GM12878 (cell line): ENCODE data around the gene TMEM127.
"Not testable (repeated sequence)": the region's sequence is repeated elsewhere in the genome, so short reads cannot be mapped to it uniquely, and the experiment has no call there.

Experiments
- CREB1 ChIP-seq: IDR thresholded peaks from 2 replicates; pipeline ENCODE4 v1.6.1; 2012; ENCODE audit warnings: low read depth, mild to moderate bottlenecking, inconsistent platforms
- POLR2A ChIP-seq: IDR thresholded peaks from 2 replicates; pipeline ENCODE4 v1.6.1; 2011; ENCODE audit warnings: low read depth, mild to moderate bottlenecking, low read length
- SUZ12 ChIP-seq: fragments of 200-600 bp; sonication (generic); IDR thresholded peaks from one replicate; pipeline ENCODE4 v1.6.1; 2018; ENCODE audit warnings: antibody characterized with exemption, mild to moderate bottlenecking; ENCODE audit not compliant: unreplicated experiment
- ZNF24 ChIP-seq: fragments of 450-650 bp; IDR thresholded peaks from 2 replicates; pipeline ENCODE4 v1.6.1; 2017; ENCODE audit warnings: antibody characterized with exemption, mild to moderate bottlenecking
- TF ChIP-seq, protein P1 (sequence below), 3 experiments: IDR thresholded peaks in 2 of 3; conservative IDR thresholded peaks in 1 of 3; 2 replicates each; pipeline ENCODE4 v1.5.1; 2011; ENCODE audit warnings: low read depth in 3 of 3, low read length in 3 of 3, mild to moderate bottlenecking in 3 of 3, control low read depth in 2 of 3, moderate library complexity in 2 of 3, inconsistent platforms in 1 of 3, mixed read lengths in 1 of 3; ENCODE audit not compliant: control insufficient read depth in 2 of 3, insufficient read depth in 1 of 3; ENCODE audit errors: extremely low read depth in 1 of 3
- TF ChIP-seq, protein P2 (sequence below): IDR thresholded peaks from 2 replicates; pipeline ENCODE4 v1.6.1; 2011; ENCODE audit warnings: low read depth, mild to moderate bottlenecking, low read length, moderate library complexity, borderline replicate concordance; ENCODE audit errors: extremely low read depth

DNA sequence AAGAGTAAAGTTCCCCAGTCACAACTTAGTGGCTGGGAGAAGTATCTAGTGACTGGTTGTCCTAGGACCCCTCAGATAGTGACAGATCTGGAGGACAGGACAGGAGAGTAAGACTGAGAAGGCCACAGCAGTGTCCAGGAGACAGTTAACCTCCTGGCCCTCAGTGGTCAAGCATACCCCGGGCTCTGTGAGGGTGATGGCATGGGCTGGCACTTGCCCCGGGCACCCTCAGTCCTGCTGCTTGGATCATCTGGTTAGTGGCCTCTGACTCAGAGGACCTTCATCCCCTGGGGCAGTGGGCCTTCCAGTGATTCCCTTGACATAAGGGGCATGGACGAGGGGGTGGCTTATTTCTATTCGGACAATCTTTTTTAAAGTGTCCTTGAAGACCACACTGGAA, 45.8 kb downstream of the TMEM127 start:
- TF ChIP-seq ZNF24, CREB1, SUZ12, POLR2A: not testable (repeated sequence)
- TF ChIP-seq, protein P1, sequence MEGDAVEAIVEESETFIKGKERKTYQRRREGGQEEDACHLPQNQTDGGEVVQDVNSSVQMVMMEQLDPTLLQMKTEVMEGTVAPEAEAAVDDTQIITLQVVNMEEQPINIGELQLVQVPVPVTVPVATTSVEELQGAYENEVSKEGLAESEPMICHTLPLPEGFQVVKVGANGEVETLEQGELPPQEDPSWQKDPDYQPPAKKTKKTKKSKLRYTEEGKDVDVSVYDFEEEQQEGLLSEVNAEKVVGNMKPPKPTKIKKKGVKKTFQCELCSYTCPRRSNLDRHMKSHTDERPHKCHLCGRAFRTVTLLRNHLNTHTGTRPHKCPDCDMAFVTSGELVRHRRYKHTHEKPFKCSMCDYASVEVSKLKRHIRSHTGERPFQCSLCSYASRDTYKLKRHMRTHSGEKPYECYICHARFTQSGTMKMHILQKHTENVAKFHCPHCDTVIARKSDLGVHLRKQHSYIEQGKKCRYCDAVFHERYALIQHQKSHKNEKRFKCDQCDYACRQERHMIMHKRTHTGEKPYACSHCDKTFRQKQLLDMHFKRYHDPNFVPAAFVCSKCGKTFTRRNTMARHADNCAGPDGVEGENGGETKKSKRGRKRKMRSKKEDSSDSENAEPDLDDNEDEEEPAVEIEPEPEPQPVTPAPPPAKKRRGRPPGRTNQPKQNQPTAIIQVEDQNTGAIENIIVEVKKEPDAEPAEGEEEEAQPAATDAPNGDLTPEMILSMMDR (IDR thresholded peaks at IDR 0.05 in 2 of 3, conservative IDR thresholded peaks at IDR 0.05 in 1 of 3; ENCODE audit: control insufficient read depth in 2 of 3, extremely low read depth in 1 of 3, insufficient read depth in 1 of 3, low read depth in 3 of 3, low read length in 3 of 3), result not testable (repeated sequence)
- TF ChIP-seq, protein P2, sequence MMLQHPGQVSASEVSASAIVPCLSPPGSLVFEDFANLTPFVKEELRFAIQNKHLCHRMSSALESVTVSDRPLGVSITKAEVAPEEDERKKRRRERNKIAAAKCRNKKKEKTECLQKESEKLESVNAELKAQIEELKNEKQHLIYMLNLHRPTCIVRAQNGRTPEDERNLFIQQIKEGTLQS, result not testable (repeated sequence)
